AG08396 (cell line): ENCODE data around the gene OR6B3.

Source experiments
- DNase-seq: peaks from one replicate; pipeline ENCODE4 v3.0.0; 2012; ENCODE audit warnings: low spot score, mixed read lengths

The OR6B3 gene

GRCh38 chr2:240053173-240054155 is at the start of gene OR6B3:
OR6B3 (minus strand) TSS chr2:240053521.
- DNase-seq: no peak

- no peak for DNase-seq
Observed at GRCh38 chr2:240098349-240098748, 45.0 kb upstream of the OR6B3 start.

- DNase-seq: no peak
Observed at GRCh38 chr2:240095556-240096523, 42.5 kb upstream of the OR6B3 start.

GRCh38 chr2:240089306-240089705 is 36.0 kb upstream of the OR6B3 start:
- DNase-seq: no peak

GRCh38 chr2:240086563-240086962 is 33.2 kb upstream of the OR6B3 start:
- DNase-seq: no peak

GRCh38 chr2:240078631-240079030 is 25.3 kb upstream of the OR6B3 start:
- DNase-seq: no peak

- DNase-seq: no peak
Observed at GRCh38 chr2:240077442-240077841, 24.1 kb upstream of the OR6B3 start.

- DNase-seq: no peak
Observed at GRCh38 chr2:240074545-240074944, 21.2 kb upstream of the OR6B3 start.

GRCh38 chr2:240070907-240071306 is 17.6 kb upstream of the OR6B3 start:
- DNase-seq: no peak

- no peak for DNase-seq
Observed at GRCh38 chr2:240069829-240070228, 16.5 kb upstream of the OR6B3 start.

- no peak for DNase-seq
Observed at GRCh38 chr2:240068193-240068592, 14.9 kb upstream of the OR6B3 start.

- no peak for DNase-seq
Observed at GRCh38 chr2:240066489-240066888, 13.2 kb upstream of the OR6B3 start.

- no peak for DNase-seq
Observed at GRCh38 chr2:240064898-240065297, 11.6 kb upstream of the OR6B3 start.

- peak; percentile 62 for DNase-seq
Observed at GRCh38 chr2:240060977-240061591, 7.8 kb upstream of the OR6B3 start.

- no peak for DNase-seq
Observed at GRCh38 chr2:240056678-240057077, 3.4 kb upstream of the OR6B3 start.

GRCh38 chr2:240055177-240055917 is 2.0 kb upstream of the OR6B3 start:
- DNase-seq: no peak

GRCh38 chr2:240052524-240052923 is 797 bp downstream of the OR6B3 start:
- no peak for DNase-seq

GRCh38 chr2:240051697-240052096 is 1.6 kb downstream of the OR6B3 start:
- DNase-seq: no peak

GRCh38 chr2:240050278-240050677 is 3.0 kb downstream of the OR6B3 start:
- DNase-seq: no peak

GRCh38 chr2:240048237-240048636 is 5.1 kb downstream of the OR6B3 start:
- DNase-seq: no peak

- DNase-seq: no peak
Observed at GRCh38 chr2:240045098-240045497, 8.2 kb downstream of the OR6B3 start.
